DND-41 (cell line): Measurements from ENCODE around the gene GLP2R.

ENCODE experiments used
- CTCF ChIP-seq: IDR thresholded peaks from 2 replicates; pipeline ENCODE4 v1.5.1; 2012; ENCODE audit warnings: borderline replicate concordance, low read length, moderate library complexity, mild to moderate bottlenecking; ENCODE audit not compliant: poor library complexity, severe bottlenecking; ENCODE audit errors: extremely low read depth
- EZH2 ChIP-seq: IDR thresholded peaks from 3 replicates; pipeline ENCODE4 v1.6.1; 2012; ENCODE audit warnings: borderline replicate concordance, low read depth, mild to moderate bottlenecking, moderate library complexity, low read length, inconsistent platforms; ENCODE audit not compliant: severe bottlenecking

GRCh38 chr17:9878786-9879525, 53.2 kb downstream of the GLP2R start:
- TF ChIP-seq CTCF (no peak), EZH2 (no peak)
